ENCODE results near the gene MEGF6. TPM values are rescaled to one million over a fixed set of nuclear protein-coding genes. Genes with fewer than 3 reads are reported as not detected.

Gene MEGF6
- total RNA-seq, 2 donors from 2014 or later = 83.0 to 103 TPM

DNA sequence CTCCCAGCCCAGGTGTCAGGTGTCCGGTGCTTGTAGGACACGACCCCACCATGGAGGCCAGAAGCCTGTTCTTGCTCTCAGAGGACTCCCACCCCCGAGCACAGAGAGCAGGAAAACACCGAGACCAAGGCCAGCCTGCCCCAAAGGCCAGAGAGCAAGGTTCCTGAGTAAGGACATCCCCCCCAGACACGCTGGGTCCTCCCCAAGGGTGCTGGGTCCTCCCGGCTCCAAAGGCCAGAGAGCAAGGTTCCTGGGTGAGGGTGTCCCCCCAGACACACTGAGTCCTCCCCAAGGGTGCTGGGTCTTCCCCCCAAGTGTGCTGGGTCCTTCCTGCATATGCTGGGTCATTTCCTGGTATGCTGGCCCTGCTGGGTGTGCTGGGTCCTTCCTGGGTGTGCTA, 40.0 kb downstream of the MEGF6 start:
- Histone ChIP-seq H3K4me1 (ENCODE audit: control insufficient read depth, insufficient read depth, low read length) (no peaks in the 10 kb centered on the region), H3K9me3 (ENCODE audit: control insufficient read depth, low read length) (no peaks in the 10 kb centered on the region), H3K27me3 (ENCODE audit: control insufficient read depth, insufficient read depth, low read length, poor library complexity, severe bottlenecking) (no peaks in the 10 kb centered on the region), H3K4me3 (ENCODE audit: low read length) (no peak overlapping the region), H3K9ac (ENCODE audit: extremely low read depth, low read length, poor library complexity, severe bottlenecking) (no peak overlapping the region), H3K36me3 (ENCODE audit: control insufficient read depth, insufficient read depth, low read length) (no peaks in the 10 kb centered on the region), H3K27ac (ENCODE audit: low read depth, low read length) (no peak overlapping the region)
- WGBS, 2 experiments (ENCODE audit: insufficient coverage in 1 of 2, insufficient read length in 1 of 2) = 92 to 95% methylated on average over 4 to 6 of the region's 6 CpGs
- Mint-ChIP-seq H3K4me1 (no peaks in the 10 kb centered on the region), H3K27ac (no peak overlapping the region), H3K27me3 (ENCODE audit: insufficient read depth) (no peaks in the 10 kb centered on the region), H3K4me3 (no peak overlapping the region), H3K36me3 (ENCODE audit: low read depth) (peaks cover 7% of the 10 kb centered on the region), H3K9me3 (peaks cover 3% of the 10 kb centered on the region)
- no peak for DNase-seq
- TF ChIP-seq, protein P1, sequence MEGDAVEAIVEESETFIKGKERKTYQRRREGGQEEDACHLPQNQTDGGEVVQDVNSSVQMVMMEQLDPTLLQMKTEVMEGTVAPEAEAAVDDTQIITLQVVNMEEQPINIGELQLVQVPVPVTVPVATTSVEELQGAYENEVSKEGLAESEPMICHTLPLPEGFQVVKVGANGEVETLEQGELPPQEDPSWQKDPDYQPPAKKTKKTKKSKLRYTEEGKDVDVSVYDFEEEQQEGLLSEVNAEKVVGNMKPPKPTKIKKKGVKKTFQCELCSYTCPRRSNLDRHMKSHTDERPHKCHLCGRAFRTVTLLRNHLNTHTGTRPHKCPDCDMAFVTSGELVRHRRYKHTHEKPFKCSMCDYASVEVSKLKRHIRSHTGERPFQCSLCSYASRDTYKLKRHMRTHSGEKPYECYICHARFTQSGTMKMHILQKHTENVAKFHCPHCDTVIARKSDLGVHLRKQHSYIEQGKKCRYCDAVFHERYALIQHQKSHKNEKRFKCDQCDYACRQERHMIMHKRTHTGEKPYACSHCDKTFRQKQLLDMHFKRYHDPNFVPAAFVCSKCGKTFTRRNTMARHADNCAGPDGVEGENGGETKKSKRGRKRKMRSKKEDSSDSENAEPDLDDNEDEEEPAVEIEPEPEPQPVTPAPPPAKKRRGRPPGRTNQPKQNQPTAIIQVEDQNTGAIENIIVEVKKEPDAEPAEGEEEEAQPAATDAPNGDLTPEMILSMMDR (conservative IDR thresholded peaks at IDR 0.05) = no peak

GRCh38 chr1:3570066-3570986, 41.0 kb downstream of the MEGF6 start:
- Histone ChIP-seq H3K36me3 (ENCODE audit: control insufficient read depth, insufficient read depth, low read length) (no peaks in the 10 kb centered on the region), H3K27me3 (ENCODE audit: control insufficient read depth, insufficient read depth, low read length, poor library complexity, severe bottlenecking) (no peaks in the 10 kb centered on the region), H3K9ac (ENCODE audit: extremely low read depth, low read length, poor library complexity, severe bottlenecking) (no peak overlapping the region), H3K9me3 (ENCODE audit: control insufficient read depth, low read length) (no peaks in the 10 kb centered on the region), H3K4me3 (ENCODE audit: low read length) (no peak overlapping the region), H3K4me1 (ENCODE audit: control insufficient read depth, insufficient read depth, low read length) (no peaks in the 10 kb centered on the region), H3K27ac (ENCODE audit: low read depth, low read length) (no peak overlapping the region)
- Mint-ChIP-seq H3K36me3 (ENCODE audit: low read depth) (peaks cover 2% of the 10 kb centered on the region), H3K4me1 (no peaks in the 10 kb centered on the region), H3K27ac (peak overlapping the region; percentile 21), H3K4me3 (no peak overlapping the region), H3K9me3 (peaks cover under 1% of the 10 kb centered on the region), H3K27me3 (ENCODE audit: insufficient read depth) (no peaks in the 10 kb centered on the region)
- 86 to 87% methylated on average over 10 to 21 of the region's 21 CpGs for WGBS, 2 experiments (ENCODE audit: insufficient coverage in 1 of 2, insufficient read length in 1 of 2)
- TF ChIP-seq, protein P1 (conservative IDR thresholded peaks at IDR 0.05) = no peak
- DNase-seq = no peak

GRCh38 chr1:3569436-3569835, 41.9 kb downstream of the MEGF6 start:
- Mint-ChIP-seq H3K27me3 (ENCODE audit: insufficient read depth) (no peaks in the 10 kb centered on the region), H3K36me3 (ENCODE audit: low read depth) (no peaks in the 10 kb centered on the region), H3K9me3 (no peaks in the 10 kb centered on the region), H3K4me3 (no peak overlapping the region), H3K4me1 (no peaks in the 10 kb centered on the region), H3K27ac (no peak overlapping the region)
- TF ChIP-seq, protein P1 (conservative IDR thresholded peaks at IDR 0.05) = no peak
- Histone ChIP-seq H3K36me3 (ENCODE audit: control insufficient read depth, insufficient read depth, low read length) (no peaks in the 10 kb centered on the region), H3K9ac (ENCODE audit: extremely low read depth, low read length, poor library complexity, severe bottlenecking) (no peak overlapping the region), H3K9me3 (ENCODE audit: control insufficient read depth, low read length) (no peaks in the 10 kb centered on the region), H3K4me1 (ENCODE audit: control insufficient read depth, insufficient read depth, low read length) (no peaks in the 10 kb centered on the region), H3K4me3 (ENCODE audit: low read length) (no peak overlapping the region), H3K27ac (ENCODE audit: low read depth, low read length) (no peak overlapping the region), H3K27me3 (ENCODE audit: control insufficient read depth, insufficient read depth, low read length, poor library complexity, severe bottlenecking) (no peaks in the 10 kb centered on the region)
- DNase-seq = no peak
- WGBS, 2 experiments (ENCODE audit: insufficient coverage in 1 of 2, insufficient read length in 1 of 2) = 93 to 96% methylated on average over 6 to 8 of the region's 8 CpGs
